ENCODE results near the gene FASTKD3.

The FASTKD3 gene

DNA sequence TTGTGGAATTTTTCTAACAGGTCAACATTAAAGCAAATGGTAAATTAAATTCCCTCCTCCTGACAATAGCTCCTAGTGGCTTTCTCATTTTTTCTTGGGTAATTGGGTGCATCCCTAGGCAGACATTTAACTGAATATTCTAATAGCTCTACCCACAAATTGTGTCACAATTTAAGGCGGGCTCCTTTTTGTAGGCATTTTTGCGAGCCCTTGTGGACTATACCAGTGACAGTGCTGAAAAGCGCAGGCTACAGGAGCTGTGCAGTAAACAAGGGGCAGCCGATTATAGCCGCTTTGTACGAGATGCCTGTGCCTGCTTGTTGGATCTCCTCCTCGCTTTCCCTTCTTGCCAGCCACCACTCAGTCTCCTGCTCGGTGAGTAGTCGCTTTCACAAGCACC lies 20.1 kb upstream of the FASTKD3 start:
- no peaks in the 10 kb centered on the region for H3K79me2 ChIP-seq (ENCODE audit: insufficient read depth, low read length)
- no peak for TF ChIP-seq CTCF (IDR thresholded peaks at IDR 0.05; ENCODE audit: low read length)
- no peak for TF ChIP-seq EZH2 (IDR thresholded peaks at IDR 0.05; ENCODE audit: borderline replicate concordance, low read length)
- no peaks in the 10 kb centered on the region for H3K27me3 ChIP-seq (ENCODE audit: insufficient read depth, low read length)
- H3K4me2 ChIP-seq (ENCODE audit: low read length): no peak overlapping the region
- no peaks in the 10 kb centered on the region for H3K9me2 ChIP-seq (ENCODE audit: low read depth, low read length)
- no peaks in the 10 kb centered on the region for H3K9me3 ChIP-seq (ENCODE audit: low read length)
- H3K9ac ChIP-seq (ENCODE audit: low read length): no peak overlapping the region
- no peaks in the 10 kb centered on the region for H4K20me1 ChIP-seq (ENCODE audit: insufficient read depth, low read length)
- H3K4me3 ChIP-seq (ENCODE audit: low read depth, low read length, poor library complexity, severe bottlenecking): no peak overlapping the region
- H3K36me3 ChIP-seq (ENCODE audit: insufficient read depth, low read length): peaks cover 88% of the 10 kb centered on the region
- no peaks in the 10 kb centered on the region for H3F3A ChIP-seq (ENCODE audit: insufficient read depth, low read length)
- H3K27ac ChIP-seq (ENCODE audit: low read depth, low read length, poor library complexity, severe bottlenecking): no peak overlapping the region
- no peaks in the 10 kb centered on the region for H3K4me1 ChIP-seq (ENCODE audit: insufficient read depth, low read length, severe bottlenecking)
- no peak overlapping the region for H2AFZ ChIP-seq (ENCODE audit: low read length)

DNA sequence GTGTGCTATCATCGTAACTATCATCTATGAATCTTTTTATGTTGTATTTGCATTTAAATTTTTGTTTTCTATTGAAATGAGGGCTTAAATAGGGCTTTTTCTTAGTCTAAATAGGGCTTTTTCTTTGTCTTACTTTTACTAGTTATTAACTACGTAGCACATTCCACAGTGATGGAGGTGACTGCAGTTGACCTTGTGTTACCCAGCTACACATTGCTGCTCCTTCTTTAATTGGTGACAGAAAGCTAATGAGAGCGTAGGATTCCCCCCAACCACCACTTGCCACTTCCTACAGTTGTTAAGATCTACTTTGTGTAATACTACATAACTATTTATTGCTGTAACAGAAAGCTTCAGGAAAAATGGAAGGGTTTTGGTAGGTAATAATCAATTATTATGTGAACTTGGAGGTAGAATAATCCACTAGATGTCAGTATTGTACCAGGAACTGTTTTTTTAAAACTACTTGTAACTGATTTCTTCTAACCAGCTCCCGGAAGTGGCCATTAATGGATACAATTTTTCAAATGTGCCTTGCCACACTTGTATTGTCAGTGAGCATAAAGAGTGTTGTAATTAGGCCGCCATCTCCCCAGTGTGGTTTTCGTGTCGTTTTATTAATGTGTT lies 18.1 kb upstream of the FASTKD3 start:
- Histone ChIP-seq H3K27ac (ENCODE audit: low read depth, low read length, poor library complexity, severe bottlenecking) (no peak overlapping the region), H3K9me3 (ENCODE audit: low read length) (no peaks in the 10 kb centered on the region), H2AFZ (ENCODE audit: low read length) (no peak overlapping the region), H3K4me2 (ENCODE audit: low read length) (no peak overlapping the region), H3K9me2 (ENCODE audit: low read depth, low read length) (no peaks in the 10 kb centered on the region), H3K36me3 (ENCODE audit: insufficient read depth, low read length) (peaks cover 88% of the 10 kb centered on the region), H3K27me3 (ENCODE audit: insufficient read depth, low read length) (no peaks in the 10 kb centered on the region), H4K20me1 (ENCODE audit: insufficient read depth, low read length) (no peaks in the 10 kb centered on the region), H3K4me3 (ENCODE audit: low read depth, low read length, poor library complexity, severe bottlenecking) (no peak overlapping the region), H3F3A (ENCODE audit: insufficient read depth, low read length) (no peaks in the 10 kb centered on the region), H3K9ac (ENCODE audit: low read length) (no peak overlapping the region), H3K79me2 (ENCODE audit: insufficient read depth, low read length) (no peaks in the 10 kb centered on the region), H3K4me1 (ENCODE audit: insufficient read depth, low read length, severe bottlenecking) (no peaks in the 10 kb centered on the region)
- TF ChIP-seq EZH2 (IDR thresholded peaks at IDR 0.05; ENCODE audit: borderline replicate concordance, low read length): no peak
- TF ChIP-seq CTCF (IDR thresholded peaks at IDR 0.05; ENCODE audit: low read length): peak; percentile 60; the same call in 1 of the 2 replicates

- no peaks in the 10 kb centered on the region for H3K4me1 ChIP-seq (ENCODE audit: insufficient read depth, low read length, severe bottlenecking)
- H3F3A ChIP-seq (ENCODE audit: insufficient read depth, low read length): no peaks in the 10 kb centered on the region
- H3K27me3 ChIP-seq (ENCODE audit: insufficient read depth, low read length): no peaks in the 10 kb centered on the region
- H4K20me1 ChIP-seq (ENCODE audit: insufficient read depth, low read length): no peaks in the 10 kb centered on the region
- TF ChIP-seq CTCF (IDR thresholded peaks at IDR 0.05; ENCODE audit: low read length) (no peak), EZH2 (IDR thresholded peaks at IDR 0.05; ENCODE audit: borderline replicate concordance, low read length) (no peak)
- no peak overlapping the region for H3K4me3 ChIP-seq (ENCODE audit: low read depth, low read length, poor library complexity, severe bottlenecking)
- H3K9me2 ChIP-seq (ENCODE audit: low read depth, low read length): no peaks in the 10 kb centered on the region
- peaks cover 92% of the 10 kb centered on the region for H3K36me3 ChIP-seq (ENCODE audit: insufficient read depth, low read length)
- H3K27ac ChIP-seq (ENCODE audit: low read depth, low read length, poor library complexity, severe bottlenecking): no peak overlapping the region
- no peak overlapping the region for H3K9ac ChIP-seq (ENCODE audit: low read length)
- H3K4me2 ChIP-seq (ENCODE audit: low read length): no peak overlapping the region
- H3K9me3 ChIP-seq (ENCODE audit: low read length): no peaks in the 10 kb centered on the region
- H3K79me2 ChIP-seq (ENCODE audit: insufficient read depth, low read length): no peaks in the 10 kb centered on the region
- no peak overlapping the region for H2AFZ ChIP-seq (ENCODE audit: low read length)
Measured at GRCh38 chr5:7884491-7885267, 15.8 kb upstream of the FASTKD3 start.
